Neural crest cell (in vitro differentiated cells): ENCODE data around the gene AQP7. TPM values are rescaled to one million over a fixed set of nuclear protein-coding genes. Genes with fewer than 3 reads are reported as not detected.
"Not testable (repeated sequence)": the region's sequence is repeated elsewhere in the genome, so short reads cannot be mapped to it uniquely, and the experiment has no call there.

Experiments used
- DNase-seq: peaks from one replicate; pipeline ENCODE4 v3.0.0; 2021; ENCODE audit warnings: low read depth, mixed read lengths, low spot score
- H3K27ac Mint-ChIP-seq: one replicate; pipeline ENCODE4 v1.8.0; 2021; ENCODE audit warnings: mild to moderate bottlenecking, mixed read lengths; ENCODE audit not compliant: unreplicated experiment
- H3K27me3 Mint-ChIP-seq: 2 replicates; pipeline ENCODE4 v1.8.0; 2021; ENCODE audit warnings: low read depth, mild to moderate bottlenecking, mixed read lengths
- H3K36me3 Mint-ChIP-seq: 2 replicates; pipeline ENCODE4 v1.8.0; 2021; ENCODE audit warnings: low read depth, mild to moderate bottlenecking, mixed read lengths
- H3K4me1 Mint-ChIP-seq: 2 replicates; pipeline ENCODE4 v1.8.0; 2021; ENCODE audit warnings: mixed read lengths
- H3K4me3 Mint-ChIP-seq: one replicate; pipeline ENCODE4 v1.8.0; 2021; ENCODE audit warnings: mild to moderate bottlenecking, mixed read lengths
- H3K9me3 Mint-ChIP-seq: 2 replicates; pipeline ENCODE4 v1.8.0; 2021; ENCODE audit warnings: mixed read lengths
- total RNA-seq: library from RNA; stranded (reverse); gene quantifications from 2 replicates; pipeline ENCODE4 v1.2.1, GENCODE V29; 2021
- TF ChIP-seq, protein P1 (sequence below): fragments of 200-600 bp; sonication (generic); conservative IDR thresholded peaks from 2 replicates; pipeline ENCODE4 v1.5.0; 2021; ENCODE audit warnings: antibody characterized with exemption, mild to moderate bottlenecking

AQP7 gene
- total RNA-seq, 1 donor from 2014 or later = 0.98 TPM

DNA sequence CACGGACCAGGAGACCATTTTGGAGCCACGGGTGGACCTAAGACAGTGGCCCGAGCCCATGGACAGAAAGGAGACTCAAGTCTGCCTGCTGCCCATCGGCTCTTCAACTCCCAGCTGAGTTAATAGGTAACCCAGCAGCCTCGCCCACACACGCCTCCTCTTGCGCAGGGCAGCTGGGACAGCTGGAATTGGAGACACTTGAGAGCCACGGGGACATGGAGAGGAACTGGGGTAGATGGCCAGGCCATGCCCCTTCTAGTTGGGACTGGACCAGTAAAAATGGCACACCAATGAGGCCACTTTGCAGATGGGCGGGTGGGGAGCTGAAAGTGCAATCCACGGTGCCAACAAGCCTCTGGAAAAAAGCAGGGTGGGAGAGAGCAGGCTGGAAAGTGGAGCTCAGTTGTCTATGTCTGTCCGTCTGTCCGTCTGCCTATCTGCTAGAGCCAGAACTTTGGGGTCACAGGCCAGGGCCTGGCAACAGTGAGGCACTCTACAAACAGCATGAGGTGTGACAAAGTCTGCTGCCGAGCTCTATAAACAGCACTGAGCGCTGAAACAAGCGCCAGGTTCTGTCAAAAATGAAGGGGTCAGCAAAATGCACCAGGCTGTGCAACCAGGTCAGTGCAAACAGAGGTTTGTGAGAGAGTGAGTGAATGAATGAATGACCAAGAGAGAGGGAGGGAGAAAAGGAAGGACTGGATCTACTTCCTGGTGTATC is 7.0 kb downstream of the AQP7 start:
- H3K9me3 Mint-ChIP-seq, H3K36me3 Mint-ChIP-seq, DNase-seq, H3K4me3 Mint-ChIP-seq, H3K27me3 Mint-ChIP-seq, H3K27ac Mint-ChIP-seq: not testable (repeated sequence)
- peaks cover 19% of the 10 kb centered on the region for H3K4me1 Mint-ChIP-seq

DNA sequence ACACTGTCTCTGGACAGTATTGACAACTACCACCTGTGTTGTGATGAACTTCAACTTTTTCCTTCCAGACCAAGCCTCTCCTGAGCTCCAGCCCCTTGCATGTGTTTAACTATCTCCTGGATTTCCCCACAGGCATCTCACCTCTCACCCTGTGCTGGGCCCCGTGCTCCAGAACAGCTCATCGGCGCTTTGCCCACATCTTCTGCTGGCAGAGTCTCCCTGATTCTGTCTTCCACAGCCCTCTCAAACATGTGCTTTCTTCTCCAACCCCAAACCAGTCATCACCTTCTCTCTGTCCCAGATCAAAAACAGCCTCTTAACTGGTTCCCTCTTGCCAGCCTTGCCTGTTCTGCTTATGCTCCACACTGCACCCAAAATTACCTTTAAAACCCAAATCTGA is 8.4 kb downstream of the AQP7 start:
- not testable (repeated sequence) for H3K9me3 Mint-ChIP-seq, H3K4me3 Mint-ChIP-seq, H3K36me3 Mint-ChIP-seq, H3K27me3 Mint-ChIP-seq, H3K27ac Mint-ChIP-seq, DNase-seq
- peaks cover 26% of the 10 kb centered on the region for H3K4me1 Mint-ChIP-seq

DNA sequence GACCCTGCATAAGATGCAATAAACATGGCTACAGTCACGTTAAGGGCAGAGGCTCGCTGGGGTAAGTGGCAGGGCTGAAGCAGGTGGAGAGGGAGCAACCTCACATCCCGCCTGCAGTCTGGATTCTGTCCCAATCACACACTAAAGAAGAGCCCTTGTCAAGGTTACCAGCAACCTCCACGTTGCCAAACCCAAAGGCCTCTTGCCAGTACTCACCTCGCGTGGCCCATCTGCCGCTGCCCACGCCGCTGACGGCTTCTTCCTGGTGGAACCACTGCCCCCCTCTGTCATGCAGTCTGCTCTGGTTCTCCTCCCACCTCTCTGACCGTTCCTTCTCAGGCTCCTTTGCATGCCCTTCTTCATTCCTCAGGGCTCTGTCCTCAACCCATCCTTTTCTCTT is 8.8 kb downstream of the AQP7 start:
- Mint-ChIP-seq H3K4me3 (no peak overlapping the region), H3K9me3 (no peaks in the 10 kb centered on the region), H3K4me1 (peaks cover 26% of the 10 kb centered on the region), H3K27ac (peak overlapping the region; percentile 28), H3K36me3 (no peaks in the 10 kb centered on the region), H3K27me3 (no peaks in the 10 kb centered on the region)
- TF ChIP-seq, protein P1, sequence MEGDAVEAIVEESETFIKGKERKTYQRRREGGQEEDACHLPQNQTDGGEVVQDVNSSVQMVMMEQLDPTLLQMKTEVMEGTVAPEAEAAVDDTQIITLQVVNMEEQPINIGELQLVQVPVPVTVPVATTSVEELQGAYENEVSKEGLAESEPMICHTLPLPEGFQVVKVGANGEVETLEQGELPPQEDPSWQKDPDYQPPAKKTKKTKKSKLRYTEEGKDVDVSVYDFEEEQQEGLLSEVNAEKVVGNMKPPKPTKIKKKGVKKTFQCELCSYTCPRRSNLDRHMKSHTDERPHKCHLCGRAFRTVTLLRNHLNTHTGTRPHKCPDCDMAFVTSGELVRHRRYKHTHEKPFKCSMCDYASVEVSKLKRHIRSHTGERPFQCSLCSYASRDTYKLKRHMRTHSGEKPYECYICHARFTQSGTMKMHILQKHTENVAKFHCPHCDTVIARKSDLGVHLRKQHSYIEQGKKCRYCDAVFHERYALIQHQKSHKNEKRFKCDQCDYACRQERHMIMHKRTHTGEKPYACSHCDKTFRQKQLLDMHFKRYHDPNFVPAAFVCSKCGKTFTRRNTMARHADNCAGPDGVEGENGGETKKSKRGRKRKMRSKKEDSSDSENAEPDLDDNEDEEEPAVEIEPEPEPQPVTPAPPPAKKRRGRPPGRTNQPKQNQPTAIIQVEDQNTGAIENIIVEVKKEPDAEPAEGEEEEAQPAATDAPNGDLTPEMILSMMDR = no peak
- no peak for DNase-seq

DNA sequence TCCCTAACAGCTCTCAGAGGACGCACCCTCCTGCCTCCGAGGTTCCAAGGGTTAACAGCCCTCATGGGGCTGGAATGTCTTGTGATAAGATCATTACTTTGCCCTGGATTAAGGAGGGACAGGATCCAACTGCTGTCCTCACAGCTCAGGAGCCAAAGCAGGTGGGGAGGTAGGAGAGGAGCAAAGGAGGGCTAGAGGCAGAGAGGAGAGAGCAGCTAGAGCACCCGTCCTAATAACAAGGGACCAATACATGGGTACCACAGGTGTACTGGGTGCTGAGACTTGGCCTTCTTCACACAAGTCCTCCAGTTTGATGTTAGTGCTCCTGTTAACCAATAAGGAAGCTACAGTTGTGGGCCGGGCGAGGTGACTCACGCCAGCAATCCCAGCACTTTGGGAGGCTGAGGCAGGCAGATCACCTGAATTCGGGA is 9.8 kb downstream of the AQP7 start:
- not testable (repeated sequence) for H3K27me3 Mint-ChIP-seq, H3K4me3 Mint-ChIP-seq, DNase-seq, H3K27ac Mint-ChIP-seq, H3K36me3 Mint-ChIP-seq, H3K9me3 Mint-ChIP-seq
- peaks cover 35% of the 10 kb centered on the region for H3K4me1 Mint-ChIP-seq

DNA sequence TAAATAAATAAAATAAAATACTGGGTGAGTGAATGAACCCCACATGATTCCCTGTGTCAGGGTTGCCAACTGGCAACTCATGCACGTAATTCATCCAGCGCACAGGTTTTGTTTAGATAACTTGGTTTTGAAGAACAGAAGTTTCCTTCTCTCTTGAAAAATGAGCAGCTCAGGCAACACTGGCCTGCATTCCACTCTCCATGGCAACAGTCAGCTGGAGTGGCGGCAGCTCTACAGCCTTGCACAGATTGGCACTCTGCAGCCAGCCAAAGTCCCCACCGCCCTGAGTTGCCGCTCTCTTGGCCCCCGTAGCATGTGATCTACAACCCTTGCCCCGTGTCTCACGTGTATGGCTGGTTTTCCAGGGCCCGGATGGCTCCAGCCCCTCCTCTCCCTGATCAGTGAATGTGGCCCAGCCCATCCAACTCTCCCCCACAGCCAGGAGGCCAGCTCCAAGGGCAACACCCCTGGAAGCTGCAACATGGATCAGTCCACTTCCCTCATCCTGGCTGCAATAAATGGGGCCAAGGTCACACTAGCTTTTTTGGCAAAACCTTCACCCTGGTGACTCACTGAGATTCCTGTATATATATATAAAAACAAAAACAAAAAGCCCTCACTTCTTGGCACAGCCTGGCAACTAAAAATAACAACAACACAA is 11.1 kb downstream of the AQP7 start:
- peak overlapping the region; percentile 94 for H3K27ac Mint-ChIP-seq
- DNase-seq = peak; percentile 49
- H3K4me3 Mint-ChIP-seq = peak overlapping the region; percentile 41
- H3K9me3 Mint-ChIP-seq, H3K27me3 Mint-ChIP-seq, H3K36me3 Mint-ChIP-seq: not testable (repeated sequence)
- H3K4me1 Mint-ChIP-seq = peaks cover 38% of the 10 kb centered on the region

DNA sequence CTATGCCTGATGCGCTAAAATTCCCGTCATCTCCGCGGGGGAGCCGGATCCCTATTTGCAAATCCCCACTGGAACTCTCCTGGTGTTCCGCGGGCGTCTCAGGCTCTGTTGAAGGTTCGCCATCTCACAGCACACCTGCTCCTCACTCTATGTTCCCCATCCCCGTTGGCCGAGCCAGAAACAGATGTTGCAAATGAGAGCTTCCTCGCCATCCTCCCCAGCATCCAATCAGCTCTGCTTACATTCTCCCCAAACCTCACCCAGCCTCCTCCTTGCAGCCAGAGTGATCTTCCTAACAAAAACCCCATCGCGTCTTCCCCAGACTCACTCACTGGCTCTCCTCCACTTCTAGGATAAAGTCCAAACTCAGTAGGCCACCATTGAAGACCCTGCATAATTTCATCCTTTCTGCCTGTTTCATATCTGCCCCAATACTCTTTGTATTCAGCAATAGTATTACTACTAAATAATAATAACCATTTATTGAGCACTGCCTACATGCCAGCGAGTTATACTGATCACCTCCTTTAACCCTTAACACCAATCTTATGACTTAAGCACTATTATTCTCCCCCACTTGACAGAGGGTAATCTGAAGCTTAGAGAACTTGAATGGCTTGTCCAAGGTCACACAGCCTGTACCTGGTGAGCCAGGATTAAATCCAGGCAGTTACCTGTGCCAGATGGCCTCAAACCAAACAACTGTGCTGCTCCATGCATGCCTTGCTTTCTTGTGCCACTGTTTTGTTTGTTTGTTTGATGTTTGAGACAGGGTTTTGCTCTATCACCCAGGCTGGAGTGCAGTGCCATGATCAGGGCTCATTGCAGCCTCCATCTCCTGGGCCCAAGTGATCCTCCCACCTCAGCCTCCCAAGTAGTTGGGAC is 14.0 kb downstream of the AQP7 start:
- H3K27me3 Mint-ChIP-seq = no peaks in the 10 kb centered on the region
- H3K4me1 Mint-ChIP-seq = peaks cover 38% of the 10 kb centered on the region
- TF ChIP-seq, protein P1 = no peak
- peak overlapping the region; percentile 86 for H3K27ac Mint-ChIP-seq
- DNase-seq = no peak
- no peaks in the 10 kb centered on the region for H3K36me3 Mint-ChIP-seq
- H3K4me3 Mint-ChIP-seq = no peak overlapping the region
- no peaks in the 10 kb centered on the region for H3K9me3 Mint-ChIP-seq

DNA sequence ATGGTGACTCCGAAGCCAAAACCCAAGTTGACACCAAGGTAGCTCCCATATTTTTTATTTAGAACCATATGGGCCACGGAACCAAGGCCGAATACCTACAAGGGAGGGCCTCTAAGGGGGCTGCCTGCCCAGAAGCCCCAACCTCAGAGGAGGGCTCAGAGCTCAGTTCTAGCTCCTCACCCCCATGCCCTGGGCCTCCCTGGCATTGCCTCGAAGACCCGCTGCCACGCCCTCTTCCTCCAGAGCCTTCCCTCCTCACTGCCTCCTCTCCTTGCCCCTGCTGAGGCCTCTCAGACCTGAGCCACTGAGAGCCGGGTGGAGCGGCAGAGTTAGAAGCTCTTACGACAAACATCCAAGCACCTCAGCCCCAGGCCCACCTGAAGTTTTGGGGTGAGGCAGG is 15.4 kb downstream of the AQP7 start:
- H3K4me3 Mint-ChIP-seq, DNase-seq, H3K9me3 Mint-ChIP-seq, H3K27me3 Mint-ChIP-seq, H3K27ac Mint-ChIP-seq, H3K36me3 Mint-ChIP-seq: not testable (repeated sequence)
- peaks cover 38% of the 10 kb centered on the region for H3K4me1 Mint-ChIP-seq

DNA sequence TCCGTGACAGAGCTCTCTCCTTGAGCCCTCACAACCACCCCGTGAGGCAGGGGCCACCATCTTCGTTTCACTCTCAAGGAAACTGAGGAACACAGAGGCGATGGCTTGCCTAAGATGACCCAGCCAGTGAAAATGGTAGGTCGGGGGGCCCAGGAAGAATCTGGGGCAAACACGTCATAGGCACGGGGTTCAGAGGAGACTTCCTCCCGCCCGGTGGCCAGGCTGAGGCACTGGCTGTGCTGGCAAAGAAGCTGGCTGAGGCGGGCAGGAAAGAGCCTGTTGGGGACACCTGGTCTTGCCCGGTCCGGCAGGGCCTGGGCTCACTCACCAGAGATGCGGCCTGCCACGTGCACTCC is 15.7 kb downstream of the AQP7 start:
- not testable (repeated sequence) for DNase-seq, H3K9me3 Mint-ChIP-seq, H3K4me3 Mint-ChIP-seq, H3K36me3 Mint-ChIP-seq, H3K27me3 Mint-ChIP-seq
- peak overlapping the region; percentile 27 for H3K27ac Mint-ChIP-seq
- peaks cover 36% of the 10 kb centered on the region for H3K4me1 Mint-ChIP-seq

DNA sequence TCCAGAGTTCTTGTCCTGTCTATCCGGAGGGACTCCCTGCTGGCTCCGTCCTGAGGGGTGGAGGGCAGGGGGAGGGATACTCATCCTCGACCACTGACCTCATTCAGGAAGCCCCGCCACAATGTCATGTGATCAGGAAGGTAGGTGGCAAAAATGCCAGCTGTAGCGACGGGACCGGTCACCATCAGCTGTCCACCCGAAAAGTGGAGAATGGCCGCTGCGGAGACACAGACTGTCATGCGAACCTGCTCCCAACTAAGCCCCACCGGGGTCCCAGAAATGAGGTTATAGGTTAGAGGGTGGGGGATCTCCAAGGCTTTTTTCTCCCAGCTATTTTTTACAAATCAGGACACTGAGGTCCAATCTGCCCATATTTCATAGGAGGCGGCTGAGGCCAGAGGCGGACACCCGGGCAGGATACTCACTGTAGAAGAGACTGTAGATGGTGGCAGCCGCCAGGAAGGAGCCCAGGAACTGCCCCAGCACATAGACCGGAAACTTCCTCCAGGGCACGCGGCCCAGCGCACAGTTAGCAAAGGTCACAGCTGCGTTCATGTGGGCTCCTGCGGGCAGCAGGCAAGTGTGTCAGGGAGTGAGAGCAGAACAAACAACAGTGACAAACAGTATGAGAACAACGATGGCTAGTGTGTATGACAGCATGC is 16.3 kb downstream of the AQP7 start:
- not testable (repeated sequence) for H3K27me3 Mint-ChIP-seq, H3K9me3 Mint-ChIP-seq, DNase-seq, H3K4me3 Mint-ChIP-seq, H3K36me3 Mint-ChIP-seq
- Mint-ChIP-seq H3K4me1 (peaks cover 31% of the 10 kb centered on the region), H3K27ac (peak overlapping the region; percentile 27)

DNA sequence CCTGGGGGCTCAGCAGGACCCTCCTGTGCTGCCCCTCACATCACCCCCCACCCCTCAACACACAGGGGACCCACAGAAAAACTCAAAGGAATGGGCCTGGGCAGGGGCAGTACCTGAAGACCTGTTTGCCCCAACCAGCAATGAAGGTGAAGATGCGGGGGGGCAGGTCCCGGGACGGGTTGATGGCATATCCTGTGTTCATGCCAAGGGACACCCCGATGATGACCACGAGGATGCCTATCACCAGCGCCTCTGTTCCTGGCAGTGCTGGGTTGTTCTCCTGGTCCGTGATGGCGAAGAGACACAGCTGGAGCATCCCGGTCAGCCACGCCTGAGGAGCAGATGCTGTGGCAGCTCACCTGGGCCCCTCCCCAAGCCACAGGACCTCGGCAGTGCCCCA is 16.8 kb downstream of the AQP7 start:
- H3K4me3 Mint-ChIP-seq, H3K27ac Mint-ChIP-seq, H3K9me3 Mint-ChIP-seq, DNase-seq, H3K27me3 Mint-ChIP-seq, H3K36me3 Mint-ChIP-seq: not testable (repeated sequence)
- peaks cover 34% of the 10 kb centered on the region for H3K4me1 Mint-ChIP-seq

DNA sequence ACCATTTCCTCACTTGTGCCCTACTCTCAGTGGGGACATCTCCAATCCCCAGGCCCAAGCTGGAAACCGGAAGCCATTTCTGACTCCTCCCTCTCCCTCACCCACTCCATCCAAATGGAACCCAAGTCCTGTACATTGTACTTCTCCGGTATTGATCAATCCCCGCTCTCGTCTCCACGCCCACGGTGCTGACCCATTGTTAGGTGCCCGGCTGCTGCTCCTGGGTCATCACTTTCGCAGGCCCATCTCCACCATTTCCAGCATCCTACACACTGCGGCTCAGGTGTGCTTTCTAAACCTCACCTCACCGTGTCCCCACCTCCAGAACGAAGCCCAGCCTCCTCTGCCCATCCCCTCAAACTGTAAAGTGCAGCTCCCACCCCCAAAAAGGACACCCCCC is 19.0 kb downstream of the AQP7 start:
- H3K4me3 Mint-ChIP-seq, DNase-seq, H3K27ac Mint-ChIP-seq, H3K27me3 Mint-ChIP-seq, H3K36me3 Mint-ChIP-seq, H3K9me3 Mint-ChIP-seq: not testable (repeated sequence)
- H3K4me1 Mint-ChIP-seq = peaks cover 24% of the 10 kb centered on the region
